ENCODE results near the gene GGTLC2. TPM values are rescaled to one million over a fixed set of nuclear protein-coding genes. Genes with fewer than 3 reads are reported as not detected.

GGTLC2 gene
- total RNA-seq, 4 donors from 2014 or later = not detected

GRCh38 chr22:22687638-22688500 lies 43.5 kb downstream of the GGTLC2 start:
- intact Hi-C loops (cut with DNase I; ENCODE audit: low total_unique reads) (loop anchor here (5.0 kb wide), 1 partner anchor 96 kb away; no protein-coding TSS in a partner anchor), in situ Hi-C loops (cut with MboI; ENCODE audit: low sequenced_read_pairs in 4 of 4) (loop anchor here in 1 of 4 donors (25.0 kb wide), 1 partner anchor 226 kb away; no protein-coding TSS in a partner anchor)
- Histone ChIP-seq H3K4me3 (no peak overlapping the region), H3K9me3 (no peaks in the 10 kb centered on the region), H3K4me1 (no peaks in the 10 kb centered on the region), H3K27ac (no peak overlapping the region), H3K36me3 (no peaks in the 10 kb centered on the region), H3K27me3 (no peaks in the 10 kb centered on the region)
- DNase-seq (no peak), ATAC-seq (peak in 1 of 2 donors; percentile 56)
- TF ChIP-seq POLR2A (IDR thresholded peaks at IDR 0.05) (no peak), CTCF (IDR thresholded peaks at IDR 0.05 in 4 of 5, conservative IDR thresholded peaks at IDR 0.05 in 1 of 5) (peak in 3 of 5 experiments; percentile 26 to 66 (median 55))

- in situ Hi-C loops (cut with MboI; ENCODE audit: low sequenced_read_pairs in 4 of 4) = loop anchor here in 2 of 4 donors (10.0 to 25.0 kb wide), 2 partner anchors 65 to 227 kb away; no protein-coding TSS in a partner anchor
- no peak for DNase-seq
- Histone ChIP-seq H3K4me1 (no peaks in the 10 kb centered on the region), H3K9me3 (no peaks in the 10 kb centered on the region), H3K4me3 (no peak overlapping the region), H3K27me3 (no peaks in the 10 kb centered on the region), H3K27ac (no peak overlapping the region), H3K36me3 (no peaks in the 10 kb centered on the region)
- ATAC-seq = no peak
- TF ChIP-seq CTCF (IDR thresholded peaks at IDR 0.05 in 4 of 5, conservative IDR thresholded peaks at IDR 0.05 in 1 of 5) (no peak), POLR2A (IDR thresholded peaks at IDR 0.05) (no peak)
- intact Hi-C loops (cut with DNase I; ENCODE audit: low total_unique reads) = loop anchor here (5.0 kb wide), 1 partner anchor 97 kb away; no protein-coding TSS in a partner anchor
Measured at GRCh38 chr22:22689621-22690345, 45.4 kb downstream of the GGTLC2 start.

- no peaks in the 10 kb centered on the region for H3K9me3 ChIP-seq
- intact Hi-C loops (cut with DNase I; ENCODE audit: low total_unique reads) (no loop called here), in situ Hi-C loops (cut with MboI; ENCODE audit: low sequenced_read_pairs in 4 of 4) (loop anchor here in 2 of 4 donors (10.0 to 25.0 kb wide), 2 partner anchors 64 to 229 kb away; no protein-coding TSS in a partner anchor)
- TF ChIP-seq CTCF (IDR thresholded peaks at IDR 0.05 in 4 of 5, conservative IDR thresholded peaks at IDR 0.05 in 1 of 5) (no peak), POLR2A (IDR thresholded peaks at IDR 0.05) (no peak)
- DNase-seq (no peak), ATAC-seq (no peak)
- no peak overlapping the region for H3K27ac ChIP-seq
- no peaks in the 10 kb centered on the region for H3K27me3 ChIP-seq
- no peak overlapping the region for H3K4me3 ChIP-seq
- H3K36me3 ChIP-seq = no peaks in the 10 kb centered on the region
- no peaks in the 10 kb centered on the region for H3K4me1 ChIP-seq
Measured at GRCh38 chr22:22691055-22691454, 46.6 kb downstream of the GGTLC2 start.

GRCh38 chr22:22691716-22692701 lies 47.6 kb downstream of the GGTLC2 start:
- Histone ChIP-seq H3K27me3 (no peaks in the 10 kb centered on the region), H3K4me1 (no peaks in the 10 kb centered on the region), H3K27ac (no peak overlapping the region), H3K36me3 (no peaks in the 10 kb centered on the region), H3K9me3 (no peaks in the 10 kb centered on the region), H3K4me3 (no peak overlapping the region)
- in situ Hi-C loops (cut with MboI; ENCODE audit: low sequenced_read_pairs in 4 of 4) (loop anchor here in 2 of 4 donors (10.0 to 25.0 kb wide), 2 partner anchors 63 to 230 kb away; no protein-coding TSS in a partner anchor), intact Hi-C loops (cut with DNase I; ENCODE audit: low total_unique reads) (no loop called here)
- no peak for TF ChIP-seq POLR2A (IDR thresholded peaks at IDR 0.05)
- no peak for TF ChIP-seq CTCF (IDR thresholded peaks at IDR 0.05 in 4 of 5, conservative IDR thresholded peaks at IDR 0.05 in 1 of 5)
- DNase-seq (no peak), ATAC-seq (no peak)
